ENCODE results near the gene SRBD1. TPM values are rescaled to one million over a fixed set of nuclear protein-coding genes. Genes with fewer than 3 reads are reported as not detected.
"Not testable (repeated sequence)": the region's sequence is repeated elsewhere in the genome, so short reads cannot be mapped to it uniquely, and the experiment has no call there.

The SRBD1 gene
- total RNA-seq, 4 donors from 2014 or later = 13.5 to 36.2 (median 26.8) TPM

DNA sequence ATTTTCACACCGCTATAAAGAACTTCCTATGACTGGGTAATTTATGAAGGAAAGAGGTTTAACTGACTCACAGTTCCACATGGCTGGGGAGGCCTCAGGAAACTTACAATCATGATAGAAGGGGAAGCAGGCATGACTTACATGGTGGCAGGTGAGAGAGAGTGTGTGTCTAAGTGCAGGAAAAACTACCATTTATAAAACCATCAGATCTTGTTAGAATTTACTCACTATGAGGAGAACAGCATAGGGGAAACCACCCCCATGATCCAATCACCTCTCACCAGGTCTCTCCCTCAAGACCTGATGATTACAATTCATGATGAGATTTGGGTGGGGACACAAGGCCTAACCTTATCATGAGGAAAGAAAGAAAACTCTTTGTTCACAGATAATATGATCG is 174.6 kb downstream of the SRBD1 start:
- DNase-seq = no peak
- in situ Hi-C loops (cut with MboI; ENCODE audit: low pct_ligation_motif_present in 1 of 4, low pct_unique_long_range_greater_than_20kb in 1 of 4, low sequenced_read_pairs in 3 of 4) (no loop called here), intact Hi-C loops (cut with DNase I; ENCODE audit: low total_unique reads) (no loop called here)
- Histone ChIP-seq H3K4me3 (no peak overlapping the region), H3K27ac (no peak overlapping the region), H3K36me3 (no peaks in the 10 kb centered on the region), H3K9me3 (no peaks in the 10 kb centered on the region), H3K4me1 (peaks cover 0 to 15% (median 4%) of the 10 kb centered on the region in 4 donors), H3K27me3 (no peaks in the 10 kb centered on the region)
- TF ChIP-seq POLR2A (IDR thresholded peaks at IDR 0.05) (no peak), CTCF (IDR thresholded peaks at IDR 0.05) (no peak), EP300 (IDR thresholded peaks at IDR 0.05; ENCODE audit: low read depth) (no peak), POLR2AphosphoS5 (IDR thresholded peaks at IDR 0.05) (no peak)
- 30 to 68% methylated on average over 1 to 2 of the region's 2 CpGs for WGBS, 2 donors (ENCODE audit: low coverage in 1 of 2)

GRCh38 chr2:45435316-45435715 is 175.8 kb downstream of the SRBD1 start:
- TF ChIP-seq CTCF (IDR thresholded peaks at IDR 0.05) (no peak), POLR2AphosphoS5 (IDR thresholded peaks at IDR 0.05) (no peak), POLR2A (IDR thresholded peaks at IDR 0.05) (no peak)
- Histone ChIP-seq H3K4me3 (no peak overlapping the region), H3K9me3 (no peaks in the 10 kb centered on the region), H3K27ac (no peak overlapping the region), H3K36me3 (no peaks in the 10 kb centered on the region), H3K4me1 (peaks cover 0 to 9% (median 4%) of the 10 kb centered on the region in 4 donors), H3K27me3 (no peaks in the 10 kb centered on the region)
- WGBS, 2 donors (ENCODE audit: low coverage in 1 of 2) = 47 to 81% methylated on average over 3 of the region's 3 CpGs
- intact Hi-C loops (cut with DNase I; ENCODE audit: low total_unique reads) = no loop called here
- DNase-seq = no peak
- in situ Hi-C loops (cut with MboI; ENCODE audit: low pct_ligation_motif_present in 1 of 4, low pct_unique_long_range_greater_than_20kb in 1 of 4, low sequenced_read_pairs in 3 of 4) = no loop called here

GRCh38 chr2:45433363-45433762 is 177.7 kb downstream of the SRBD1 start:
- Histone ChIP-seq H3K36me3 (no peaks in the 10 kb centered on the region), H3K27me3 (no peaks in the 10 kb centered on the region), H3K27ac (no peak overlapping the region), H3K4me3 (no peak overlapping the region), H3K9me3 (no peaks in the 10 kb centered on the region), H3K4me1 (no peaks in the 10 kb centered on the region)
- in situ Hi-C loops (cut with MboI; ENCODE audit: low pct_ligation_motif_present in 1 of 4, low pct_unique_long_range_greater_than_20kb in 1 of 4, low sequenced_read_pairs in 3 of 4) (no loop called here), intact Hi-C loops (cut with DNase I; ENCODE audit: low total_unique reads) (no loop called here)
- no peak for DNase-seq
- no peak for TF ChIP-seq EP300 (IDR thresholded peaks at IDR 0.05; ENCODE audit: low read depth)
- no peak for TF ChIP-seq CTCF (IDR thresholded peaks at IDR 0.05)
- no peak for TF ChIP-seq POLR2AphosphoS5 (IDR thresholded peaks at IDR 0.05)
- no peak for TF ChIP-seq POLR2A (IDR thresholded peaks at IDR 0.05)
- 54 to 63% methylated on average over 4 of the region's 4 CpGs for WGBS, 2 donors (ENCODE audit: low coverage in 1 of 2)

- in situ Hi-C loops (cut with MboI; ENCODE audit: low pct_ligation_motif_present in 1 of 4, low pct_unique_long_range_greater_than_20kb in 1 of 4, low sequenced_read_pairs in 3 of 4) = no loop called here
- no peak overlapping the region for H3K27ac ChIP-seq
- no peak overlapping the region for H3K4me3 ChIP-seq
- H3K4me1 ChIP-seq = no peaks in the 10 kb centered on the region
- no peaks in the 10 kb centered on the region for H3K27me3 ChIP-seq
- H3K9me3 ChIP-seq = no peaks in the 10 kb centered on the region
- no peak for DNase-seq
- H3K36me3 ChIP-seq = no peaks in the 10 kb centered on the region
- 95 to 100% methylated on average over 1 of the region's 1 CpG for WGBS, 2 donors (ENCODE audit: low coverage in 1 of 2)
- intact Hi-C loops (cut with DNase I; ENCODE audit: low total_unique reads) = no loop called here
- TF ChIP-seq POLR2AphosphoS5 (IDR thresholded peaks at IDR 0.05) (no peak), CTCF (IDR thresholded peaks at IDR 0.05) (no peak), EP300 (IDR thresholded peaks at IDR 0.05; ENCODE audit: low read depth) (no peak)
These were observed 178.7 kb downstream of the SRBD1 start for GRCh38 chr2:45432406-45432805.

DNA sequence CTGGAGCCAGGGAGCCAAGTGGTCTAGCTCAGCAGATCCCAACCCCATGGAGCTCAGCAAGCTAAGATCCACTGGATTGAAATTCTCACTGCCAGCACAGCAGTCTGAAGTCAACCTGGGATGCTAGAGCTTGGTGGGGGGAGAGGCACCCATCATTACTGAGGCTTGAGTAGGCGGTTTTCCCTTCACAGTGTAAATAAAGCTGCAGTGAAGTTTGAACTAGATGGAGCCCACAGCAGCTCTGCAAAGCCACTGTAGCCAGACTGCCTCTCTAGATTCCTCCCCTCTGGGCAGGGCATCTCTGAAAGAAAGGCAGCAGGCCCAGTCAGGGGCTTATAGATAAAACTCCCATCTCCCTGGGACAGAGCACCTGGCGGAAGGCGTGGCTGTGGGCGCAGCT is 185.0 kb downstream of the SRBD1 start:
- DNase-seq; H3K4me1 ChIP-seq; H3K36me3 ChIP-seq; H3K4me3 ChIP-seq; H3K27ac ChIP-seq; H3K27me3 ChIP-seq; intact Hi-C loops (cut with DNase I; ENCODE audit: low total_unique reads); H3K9me3 ChIP-seq; in situ Hi-C loops (cut with MboI; ENCODE audit: low pct_ligation_motif_present in 1 of 4, low pct_unique_long_range_greater_than_20kb in 1 of 4, low sequenced_read_pairs in 3 of 4): not testable (repeated sequence)
- 91% methylated on average over 4 of the region's 4 CpGs; no CpG with 5 or more reads in 1 of the 2 donors for WGBS, 2 donors (ENCODE audit: low coverage in 1 of 2)

All from transverse colon (tissue), 4 donors.